Liver (tissue), 4 donors: ENCODE results near the gene MAB21L4. TPM values are rescaled to one million over a fixed set of nuclear protein-coding genes. Genes with fewer than 3 reads are reported as not detected.

ENCODE experiments used
- polyA plus RNA-seq, 2 donors: library from polyadenylated mRNA; stranded (reverse) in 1 of 2; unstranded in 1 of 2; fragments of 200-250 nt in 1 of 2; fragments of >200 nt in 1 of 2; fragmentation: Nextera tagmentation in 1 of 2; extraction: Ambion mirVana in 1 of 2; gene quantifications; one replicate each; pipeline versions ENCODE4 v1.2.1 to v1.2.3, GENCODE V29; 2013 to 2015
- total RNA-seq, 2 donors: library from RNA; depleted of rRNA; stranded (reverse); fragments of >200 nt; gene quantifications; one replicate each; pipeline ENCODE4 v1.2.3, GENCODE V29; 2014
- donor health status: healthy.
- donor health status: healthy.
- donor health status: healthy.

Gene MAB21L4
- total and polyA plus RNA-seq, 4 donors = 0.59 to 8.8 (median 1.1) TPM

Other genes starting within 250 kb of the MAB21L4 start
- not detected for gene AQP12B, start 213.3 kb downstream of the MAB21L4 start, total RNA-seq
- not detected for gene AQP12B, start 213.3 kb downstream of the MAB21L4 start, polyA plus RNA-seq
- gene AQP12A, start 204.3 kb downstream of the MAB21L4 start, total RNA-seq = not detected
- not detected for gene AQP12A, start 204.3 kb downstream of the MAB21L4 start, polyA plus RNA-seq
- gene KIF1A, start 75.9 kb downstream of the MAB21L4 start, total RNA-seq = under 1 TPM; 0.08 to 0.14 TPM
- under 1 TPM; 0.03 to 0.21 TPM for gene KIF1A, start 75.9 kb downstream of the MAB21L4 start, polyA plus RNA-seq
- 1,000 to 10,000 TPM in 1 of 2 donors, 100 to 1,000 TPM in 1; 254 to 1,548 TPM for gene AGXT, start 27.3 kb downstream of the MAB21L4 start, total RNA-seq
- 1,000 to 10,000 TPM; 1,307 to 1,572 TPM for gene AGXT, start 27.3 kb downstream of the MAB21L4 start, polyA plus RNA-seq
- under 1 TPM; under 0.01 to 0.08 TPM for gene CROCC2, start 10.2 kb upstream of the MAB21L4 start, total RNA-seq
- gene CROCC2, start 10.2 kb upstream of the MAB21L4 start, polyA plus RNA-seq = under 1 TPM; 0.01 to 0.13 TPM
- gene SNED1, start 102.5 kb upstream of the MAB21L4 start, total RNA-seq = 10 to 100 TPM in 1 of 2 donors, under 1 TPM in 1; 0.65 to 18.1 TPM
- 1 to 10 TPM; 2.6 to 3.0 TPM for gene SNED1, start 102.5 kb upstream of the MAB21L4 start, polyA plus RNA-seq
- 10 to 100 TPM; 20.6 to 36.7 TPM for gene MTERF4, start 206.1 kb upstream of the MAB21L4 start, total RNA-seq
- 10 to 100 TPM; 13.3 to 20.0 TPM for gene MTERF4, start 206.1 kb upstream of the MAB21L4 start, polyA plus RNA-seq